Liver (tissue), 9 donors: ENCODE measurements around the gene ACTRT2. TPM values are rescaled to one million over a fixed set of nuclear protein-coding genes. Genes with fewer than 3 reads are reported as not detected.

Experiments
- DNase-seq: peaks from one replicate; pipeline ENCODE4 v3.0.0-alpha.2; 2017; ENCODE audit warnings: low spot score
- H3K27ac ChIP-seq, 2 donors: one replicate each; pipeline ENCODE4 v1.7.0; 2013; ENCODE audit warnings: inconsistent platforms in 2 of 2, low read length in 2 of 2, control low read depth in 1 of 2, low read depth in 1 of 2, mild to moderate bottlenecking in 1 of 2
- H3K27me3 ChIP-seq, 4 donors: one replicate each; pipeline versions ENCODE4 v1.6.1 to v1.7.0; 2013; ENCODE audit warnings: low read length in 3 of 4, inconsistent platforms in 1 of 4, mild to moderate bottlenecking in 1 of 4, moderate library complexity in 1 of 4; ENCODE audit not compliant: control insufficient read depth in 4 of 4, insufficient read depth in 4 of 4
- H3K36me3 ChIP-seq, 4 donors: one replicate each; pipeline versions ENCODE4 v1.6.1 to v1.7.0; 2013; ENCODE audit warnings: low read length in 3 of 4, mild to moderate bottlenecking in 3 of 4, low read depth in 1 of 4, moderate library complexity in 1 of 4; ENCODE audit not compliant: control insufficient read depth in 4 of 4, insufficient read depth in 3 of 4
- H3K4me1 ChIP-seq, 4 donors: one replicate each; pipeline versions ENCODE4 v1.6.1 to v1.7.0; 2013; ENCODE audit warnings: low read length in 3 of 4, mild to moderate bottlenecking in 3 of 4, moderate library complexity in 1 of 4; ENCODE audit not compliant: control insufficient read depth in 4 of 4, insufficient read depth in 4 of 4
- H3K4me3 ChIP-seq, 3 donors: one replicate each; pipeline versions ENCODE4 v1.6.1 to v1.7.0; 2013; ENCODE audit warnings: low read length in 3 of 3, control low read depth in 1 of 3, low read depth in 1 of 3, mild to moderate bottlenecking in 1 of 3
- H3K9ac ChIP-seq, 2 donors: one replicate each; pipeline ENCODE4 v1.7.0; 2013; ENCODE audit warnings: low read length in 2 of 2, mild to moderate bottlenecking in 2 of 2, moderate library complexity in 2 of 2, control low read depth in 1 of 2, low read depth in 1 of 2
- H3K9me3 ChIP-seq, 4 donors: one replicate each; pipeline versions ENCODE4 v1.6.1 to v1.7.0; 2013; ENCODE audit warnings: low read length in 3 of 4; ENCODE audit not compliant: control insufficient read depth in 4 of 4
- EGR1 ChIP-seq, 2 donors: IDR thresholded peaks; 2 replicates each; pipeline ENCODE4 v1.6.1; 2016 to 2018; ENCODE audit warnings: antibody characterized with exemption in 2 of 2, low read depth in 2 of 2
- FOXA1 ChIP-seq: IDR thresholded peaks from 2 replicates; pipeline ENCODE4 v1.6.1; 2016; ENCODE audit warnings: antibody characterized with exemption
- FOXA2 ChIP-seq: IDR thresholded peaks from 2 replicates; pipeline ENCODE4 v1.6.1; 2016; ENCODE audit warnings: antibody characterized with exemption
- GABPA ChIP-seq, 2 donors: IDR thresholded peaks in 1 of 2; conservative IDR thresholded peaks in 1 of 2; 2 replicates each; pipeline ENCODE4 v1.6.1; 2016; ENCODE audit warnings: antibody characterized with exemption in 2 of 2, mild to moderate bottlenecking in 1 of 2, moderate library complexity in 1 of 2
- HNF4A ChIP-seq, 2 donors: conservative IDR thresholded peaks; 2 replicates each; pipeline ENCODE4 v1.6.1; 2016; ENCODE audit warnings: antibody characterized with exemption in 2 of 2, mild to moderate bottlenecking in 2 of 2
- HNF4G ChIP-seq: IDR thresholded peaks from 2 replicates; pipeline ENCODE4 v1.6.1; 2016; ENCODE audit warnings: antibody characterized with exemption
- JUND ChIP-seq, 2 donors: IDR thresholded peaks; 2 replicates each; pipeline ENCODE4 v1.6.1; 2016; ENCODE audit warnings: antibody characterized with exemption in 2 of 2
- NR2F2 ChIP-seq: IDR thresholded peaks from 2 replicates; pipeline ENCODE4 v1.6.1; 2016; ENCODE audit warnings: antibody characterized with exemption
- RAD21 ChIP-seq, 2 donors: IDR thresholded peaks; 2 replicates each; pipeline ENCODE4 v1.6.1; 2016; ENCODE audit warnings: antibody characterized with exemption in 2 of 2, mild to moderate bottlenecking in 2 of 2
- RXRA ChIP-seq, 2 donors: IDR thresholded peaks; 2 replicates each; pipeline ENCODE4 v1.6.1; 2017 to 2018; ENCODE audit warnings: antibody characterized with exemption in 2 of 2, mild to moderate bottlenecking in 1 of 2
- SP1 ChIP-seq: IDR thresholded peaks from 2 replicates; pipeline ENCODE4 v1.6.1; 2018; ENCODE audit warnings: antibody characterized with exemption, mild to moderate bottlenecking
- TAF1 ChIP-seq: conservative IDR thresholded peaks from 2 replicates; pipeline ENCODE4 v1.6.1; 2016; ENCODE audit warnings: antibody characterized with exemption, mild to moderate bottlenecking
- YY1 ChIP-seq: IDR thresholded peaks from 2 replicates; pipeline ENCODE4 v1.6.1; 2016; ENCODE audit warnings: antibody characterized with exemption, mild to moderate bottlenecking
- WGBS: extraction: QIAGEN DNeasy Blood & Tissue Kit; methylation state at CpG from one replicate; pipeline ENCODE4 v1.1.7; 2013; 5-methylcytosine and 5-hydroxymethylcytosine counted together
- polyA plus RNA-seq, 2 donors: library from polyadenylated mRNA; stranded (reverse) in 1 of 2; unstranded in 1 of 2; fragments of 200-250 nt in 1 of 2; fragments of >200 nt in 1 of 2; fragmentation: Nextera tagmentation in 1 of 2; extraction: Ambion mirVana in 1 of 2; gene quantifications; one replicate each; pipeline versions ENCODE4 v1.2.1 to v1.2.3, GENCODE V29; 2013 to 2015
- total RNA-seq, 2 donors: library from RNA; depleted of rRNA; stranded (reverse); fragments of >200 nt; gene quantifications; one replicate each; pipeline ENCODE4 v1.2.3, GENCODE V29; 2014
- TF ChIP-seq, protein P1 (sequence below): IDR thresholded peaks from 2 replicates; pipeline ENCODE4 v1.6.1; 2016; ENCODE audit warnings: antibody characterized with exemption
- TF ChIP-seq, protein P2 (sequence below): IDR thresholded peaks from 2 replicates; pipeline ENCODE4 v1.6.1; 2016; ENCODE audit warnings: antibody characterized with exemption
- TF ChIP-seq, protein P3 (sequence below): fragments of 150-350 bp; IDR thresholded peaks from 2 replicates; pipeline ENCODE4 v1.5.1; 2017; ENCODE audit warnings: improper control_type of control experiment, low read depth, low read length; ENCODE audit not compliant: missing input control
- TF ChIP-seq, protein P4 (sequence below): IDR thresholded peaks from 2 replicates; pipeline ENCODE4 v1.6.1; 2016; ENCODE audit warnings: antibody characterized with exemption, mild to moderate bottlenecking
- TF ChIP-seq, protein P5 (sequence below): IDR thresholded peaks from 2 replicates; pipeline ENCODE4 v1.6.1; 2016; ENCODE audit warnings: antibody characterized with exemption
- donor health status: healthy.
- donor health status: healthy.
- donor health status: healthy.
- donor health status: healthy.
- donor health status: healthy.

Gene ACTRT2
- total and polyA plus RNA-seq, 4 donors = not detected

DNA sequence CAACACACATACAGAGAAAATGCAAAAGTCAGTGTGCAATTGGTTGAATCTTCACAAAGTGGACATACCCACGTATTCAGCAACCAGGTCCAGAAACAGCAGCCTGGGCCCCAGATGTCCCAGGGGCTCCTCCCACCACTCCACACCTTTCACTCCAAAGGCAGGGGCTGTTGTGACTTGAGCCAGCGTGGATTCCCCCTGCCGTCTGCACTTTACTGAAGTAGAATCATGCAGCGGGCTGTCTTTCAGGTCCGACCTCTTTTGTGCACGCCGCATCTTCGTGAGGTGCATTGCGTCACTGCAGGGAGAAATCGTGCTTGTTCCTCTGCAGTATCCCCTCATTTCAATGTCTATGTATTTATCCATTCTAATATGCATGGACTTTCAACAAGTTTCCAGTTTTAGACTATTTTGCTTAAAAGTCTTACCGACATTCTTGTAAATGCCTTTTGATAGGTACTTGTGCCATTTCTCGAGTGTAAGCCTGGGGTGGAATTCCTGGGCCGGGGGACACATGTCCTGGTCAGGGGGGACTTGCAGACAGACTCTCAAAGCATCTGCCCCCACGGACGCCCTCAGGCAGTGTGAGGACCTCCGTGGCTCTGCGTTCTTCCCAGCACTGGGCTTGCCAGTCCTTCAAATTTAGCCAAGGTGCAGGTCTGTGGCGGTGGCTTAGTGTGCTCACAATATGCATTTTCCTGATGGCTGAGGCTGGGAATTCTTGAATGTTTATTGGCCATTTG is 29.3 kb upstream of the ACTRT2 start:
- Histone ChIP-seq H3K27ac (no peak overlapping the region), H3K4me3 (no peak overlapping the region), H3K27me3 (peaks cover 0 to 2% (median 0%) of the 10 kb centered on the region in 4 donors), H3K9ac (no peak overlapping the region), H3K9me3 (peaks cover 2 to 16% (median 11%) of the 10 kb centered on the region in 4 donors), H3K4me1 (no peaks in the 10 kb centered on the region), H3K36me3 (no peaks in the 10 kb centered on the region)
- TF ChIP-seq JUND (IDR thresholded peaks at IDR 0.05) (no peak), SP1 (no peak), HNF4A (conservative IDR thresholded peaks at IDR 0.05) (no peak), RXRA (IDR thresholded peaks at IDR 0.05) (no peak), TAF1 (no peak), YY1 (no peak), GABPA (IDR thresholded peaks at IDR 0.05 in 1 of 2, conservative IDR thresholded peaks at IDR 0.05 in 1 of 2) (no peak), RAD21 (IDR thresholded peaks at IDR 0.05) (no peak), FOXA1 (no peak), EGR1 (IDR thresholded peaks at IDR 0.05; ENCODE audit: low read depth in 2 of 2) (no peak), FOXA2 (no peak), HNF4G (no peak)
- TF ChIP-seq, protein P1, sequence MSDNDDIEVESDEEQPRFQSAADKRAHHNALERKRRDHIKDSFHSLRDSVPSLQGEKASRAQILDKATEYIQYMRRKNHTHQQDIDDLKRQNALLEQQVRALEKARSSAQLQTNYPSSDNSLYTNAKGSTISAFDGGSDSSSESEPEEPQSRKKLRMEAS = no peak
- TF ChIP-seq, protein P2, sequence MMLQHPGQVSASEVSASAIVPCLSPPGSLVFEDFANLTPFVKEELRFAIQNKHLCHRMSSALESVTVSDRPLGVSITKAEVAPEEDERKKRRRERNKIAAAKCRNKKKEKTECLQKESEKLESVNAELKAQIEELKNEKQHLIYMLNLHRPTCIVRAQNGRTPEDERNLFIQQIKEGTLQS = no peak
- TF ChIP-seq, protein P3, sequence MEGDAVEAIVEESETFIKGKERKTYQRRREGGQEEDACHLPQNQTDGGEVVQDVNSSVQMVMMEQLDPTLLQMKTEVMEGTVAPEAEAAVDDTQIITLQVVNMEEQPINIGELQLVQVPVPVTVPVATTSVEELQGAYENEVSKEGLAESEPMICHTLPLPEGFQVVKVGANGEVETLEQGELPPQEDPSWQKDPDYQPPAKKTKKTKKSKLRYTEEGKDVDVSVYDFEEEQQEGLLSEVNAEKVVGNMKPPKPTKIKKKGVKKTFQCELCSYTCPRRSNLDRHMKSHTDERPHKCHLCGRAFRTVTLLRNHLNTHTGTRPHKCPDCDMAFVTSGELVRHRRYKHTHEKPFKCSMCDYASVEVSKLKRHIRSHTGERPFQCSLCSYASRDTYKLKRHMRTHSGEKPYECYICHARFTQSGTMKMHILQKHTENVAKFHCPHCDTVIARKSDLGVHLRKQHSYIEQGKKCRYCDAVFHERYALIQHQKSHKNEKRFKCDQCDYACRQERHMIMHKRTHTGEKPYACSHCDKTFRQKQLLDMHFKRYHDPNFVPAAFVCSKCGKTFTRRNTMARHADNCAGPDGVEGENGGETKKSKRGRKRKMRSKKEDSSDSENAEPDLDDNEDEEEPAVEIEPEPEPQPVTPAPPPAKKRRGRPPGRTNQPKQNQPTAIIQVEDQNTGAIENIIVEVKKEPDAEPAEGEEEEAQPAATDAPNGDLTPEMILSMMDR = no peak
- TF ChIP-seq, protein P4, sequence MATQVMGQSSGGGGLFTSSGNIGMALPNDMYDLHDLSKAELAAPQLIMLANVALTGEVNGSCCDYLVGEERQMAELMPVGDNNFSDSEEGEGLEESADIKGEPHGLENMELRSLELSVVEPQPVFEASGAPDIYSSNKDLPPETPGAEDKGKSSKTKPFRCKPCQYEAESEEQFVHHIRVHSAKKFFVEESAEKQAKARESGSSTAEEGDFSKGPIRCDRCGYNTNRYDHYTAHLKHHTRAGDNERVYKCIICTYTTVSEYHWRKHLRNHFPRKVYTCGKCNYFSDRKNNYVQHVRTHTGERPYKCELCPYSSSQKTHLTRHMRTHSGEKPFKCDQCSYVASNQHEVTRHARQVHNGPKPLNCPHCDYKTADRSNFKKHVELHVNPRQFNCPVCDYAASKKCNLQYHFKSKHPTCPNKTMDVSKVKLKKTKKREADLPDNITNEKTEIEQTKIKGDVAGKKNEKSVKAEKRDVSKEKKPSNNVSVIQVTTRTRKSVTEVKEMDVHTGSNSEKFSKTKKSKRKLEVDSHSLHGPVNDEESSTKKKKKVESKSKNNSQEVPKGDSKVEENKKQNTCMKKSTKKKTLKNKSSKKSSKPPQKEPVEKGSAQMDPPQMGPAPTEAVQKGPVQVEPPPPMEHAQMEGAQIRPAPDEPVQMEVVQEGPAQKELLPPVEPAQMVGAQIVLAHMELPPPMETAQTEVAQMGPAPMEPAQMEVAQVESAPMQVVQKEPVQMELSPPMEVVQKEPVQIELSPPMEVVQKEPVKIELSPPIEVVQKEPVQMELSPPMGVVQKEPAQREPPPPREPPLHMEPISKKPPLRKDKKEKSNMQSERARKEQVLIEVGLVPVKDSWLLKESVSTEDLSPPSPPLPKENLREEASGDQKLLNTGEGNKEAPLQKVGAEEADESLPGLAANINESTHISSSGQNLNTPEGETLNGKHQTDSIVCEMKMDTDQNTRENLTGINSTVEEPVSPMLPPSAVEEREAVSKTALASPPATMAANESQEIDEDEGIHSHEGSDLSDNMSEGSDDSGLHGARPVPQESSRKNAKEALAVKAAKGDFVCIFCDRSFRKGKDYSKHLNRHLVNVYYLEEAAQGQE = no peak
- DNase-seq = no peak
- 77% methylated on average over 18 of the region's 18 CpGs for WGBS

DNA sequence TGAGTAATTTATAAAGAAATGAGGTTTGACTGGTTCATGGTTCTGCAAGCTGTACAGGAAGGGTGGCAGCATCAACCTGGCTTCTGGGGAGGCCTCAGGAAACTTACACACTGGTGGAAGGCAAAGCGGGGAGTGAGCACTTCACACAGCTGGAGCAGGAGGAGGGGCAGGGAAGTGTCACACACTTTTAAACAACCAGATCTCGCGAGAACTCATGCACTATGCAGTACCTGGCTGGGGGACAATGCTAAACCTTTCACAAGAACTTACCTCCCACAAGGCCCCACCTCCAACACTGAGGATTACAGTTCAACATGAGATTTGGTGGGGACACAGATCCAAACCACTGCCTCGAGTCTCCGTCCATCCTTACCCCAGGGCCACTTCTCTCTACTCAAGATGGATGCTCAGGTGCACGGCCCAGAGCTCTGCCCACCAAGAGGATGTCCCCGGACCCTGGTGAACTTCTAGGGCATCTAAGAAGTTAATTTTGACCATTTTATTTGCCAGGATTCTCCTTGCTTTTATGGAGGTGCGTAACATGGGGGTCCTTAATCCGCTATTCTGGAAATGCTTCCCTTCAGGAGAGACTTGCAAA is 22.7 kb upstream of the ACTRT2 start:
- 78% methylated on average over 9 of the region's 9 CpGs for WGBS
- no peaks in the 10 kb centered on the region for H3K4me1 ChIP-seq
- peaks cover 2 to 13% (median 9%) of the 10 kb centered on the region in 4 donors for H3K9me3 ChIP-seq
- no peak for DNase-seq
- peaks cover 0 to 6% (median 1%) of the 10 kb centered on the region in 4 donors for H3K27me3 ChIP-seq
- no peaks in the 10 kb centered on the region for H3K36me3 ChIP-seq
- no peak overlapping the region for H3K27ac ChIP-seq
- no peak overlapping the region for H3K9ac ChIP-seq
- no peak overlapping the region for H3K4me3 ChIP-seq
- no peak for TF ChIP-seq NR2F2
- no peak for TF ChIP-seq HNF4A (conservative IDR thresholded peaks at IDR 0.05)
- TF ChIP-seq, protein P3 = no peak
- no peak for TF ChIP-seq FOXA2
- TF ChIP-seq, protein P2 = no peak
- TF ChIP-seq, protein P5, sequence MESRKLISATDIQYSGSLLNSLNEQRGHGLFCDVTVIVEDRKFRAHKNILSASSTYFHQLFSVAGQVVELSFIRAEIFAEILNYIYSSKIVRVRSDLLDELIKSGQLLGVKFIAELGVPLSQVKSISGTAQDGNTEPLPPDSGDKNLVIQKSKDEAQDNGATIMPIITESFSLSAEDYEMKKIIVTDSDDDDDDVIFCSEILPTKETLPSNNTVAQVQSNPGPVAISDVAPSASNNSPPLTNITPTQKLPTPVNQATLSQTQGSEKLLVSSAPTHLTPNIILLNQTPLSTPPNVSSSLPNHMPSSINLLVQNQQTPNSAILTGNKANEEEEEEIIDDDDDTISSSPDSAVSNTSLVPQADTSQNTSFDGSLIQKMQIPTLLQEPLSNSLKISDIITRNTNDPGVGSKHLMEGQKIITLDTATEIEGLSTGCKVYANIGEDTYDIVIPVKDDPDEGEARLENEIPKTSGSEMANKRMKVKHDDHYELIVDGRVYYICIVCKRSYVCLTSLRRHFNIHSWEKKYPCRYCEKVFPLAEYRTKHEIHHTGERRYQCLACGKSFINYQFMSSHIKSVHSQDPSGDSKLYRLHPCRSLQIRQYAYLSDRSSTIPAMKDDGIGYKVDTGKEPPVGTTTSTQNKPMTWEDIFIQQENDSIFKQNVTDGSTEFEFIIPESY = no peak
- no peak for TF ChIP-seq YY1
- TF ChIP-seq SP1 = no peak
- TF ChIP-seq GABPA (IDR thresholded peaks at IDR 0.05 in 1 of 2, conservative IDR thresholded peaks at IDR 0.05 in 1 of 2) = no peak
